GM23248 (cell line): ENCODE measurements around the gene METTL15.

ENCODE experiments used
- EZH2 ChIP-seq: fragments of 200-600 bp; sonication (generic); IDR thresholded peaks from 2 replicates; pipeline ENCODE4 v1.6.1; 2018; ENCODE audit warnings: antibody characterized with exemption, mild to moderate bottlenecking; ENCODE audit not compliant: insufficient read depth, poor library complexity, severe bottlenecking
- EZH2phosphoT487 ChIP-seq: fragments of 200-600 bp; sonication (generic); IDR thresholded peaks from 2 replicates; pipeline ENCODE4 v1.6.1; 2018; ENCODE audit warnings: antibody characterized with exemption, moderate library complexity, mild to moderate bottlenecking, low read depth; ENCODE audit not compliant: insufficient read depth

- TF ChIP-seq EZH2 = no peak
- no peak for TF ChIP-seq EZH2phosphoT487
These were observed 1.7 kb upstream of the METTL15 start for GRCh38 chr11:28106353-28107043.
